ENCODE measurements around the gene MBNL2.

GRCh38 chr13:97258801-97259200, 36.7 kb downstream of the MBNL2 start:
- TF ChIP-seq CTCF (IDR thresholded peaks at IDR 0.05; ENCODE audit: low read depth, low read length) (no peak), EZH2phosphoT487 (IDR thresholded peaks at IDR 0.05; ENCODE audit: low read depth) (no peak)
